ENCODE results near the gene VIPR2.
"Not testable (repeated sequence)": the region's sequence is repeated elsewhere in the genome, so short reads cannot be mapped to it uniquely, and the experiment has no call there.

VIPR2 gene

DNA sequence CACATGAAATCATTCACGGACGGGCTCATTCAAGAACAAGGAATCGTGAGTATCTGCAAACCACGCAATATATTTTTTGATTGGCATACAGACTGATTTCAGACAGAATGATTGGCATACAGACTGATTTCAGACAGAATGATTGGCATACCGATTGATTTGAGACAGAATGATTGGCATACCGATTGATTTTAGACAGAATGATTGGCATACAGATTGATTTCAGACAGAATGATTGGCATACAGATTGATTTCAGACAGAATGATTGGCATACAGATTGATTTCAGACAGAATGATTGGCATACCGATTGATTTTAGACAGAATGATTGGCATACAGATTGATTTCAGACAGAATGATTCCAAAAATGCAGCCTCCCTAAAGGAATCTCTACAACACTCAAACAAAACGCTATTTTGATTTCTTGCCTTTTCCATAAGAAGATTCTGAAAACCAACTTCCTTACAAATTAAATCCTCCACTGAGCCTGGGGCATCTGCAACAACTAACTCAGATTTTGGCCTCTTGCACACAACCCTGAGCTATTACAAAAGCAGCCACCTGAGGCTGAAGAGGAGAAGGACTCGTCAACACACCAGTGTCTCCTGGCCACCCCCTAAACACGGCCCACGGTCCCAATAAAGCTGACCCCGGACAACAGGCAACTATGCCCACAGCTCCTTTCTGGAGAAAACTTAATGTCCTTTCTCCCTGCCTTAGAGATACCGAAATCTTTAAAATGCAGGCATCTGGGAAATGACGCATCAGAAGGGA lies 11.8 kb downstream of the VIPR2 start:
- not testable (repeated sequence) for H3K9me3 ChIP-seq (ENCODE audit: control insufficient read depth, low read length); H3K4me3 ChIP-seq (ENCODE audit: low read length); H3K36me3 ChIP-seq (ENCODE audit: control insufficient read depth, insufficient read depth, low read length); H3K27me3 ChIP-seq (ENCODE audit: control insufficient read depth, insufficient read depth, low read length); H3K9ac ChIP-seq (ENCODE audit: low read length); H3K4me1 ChIP-seq (ENCODE audit: control insufficient read depth, insufficient read depth, low read length)

GRCh38 chr7:159130820-159131219 lies 13.8 kb downstream of the VIPR2 start:
- no peaks in the 10 kb centered on the region for H3K4me1 ChIP-seq (ENCODE audit: control insufficient read depth, insufficient read depth, low read length)

DNA sequence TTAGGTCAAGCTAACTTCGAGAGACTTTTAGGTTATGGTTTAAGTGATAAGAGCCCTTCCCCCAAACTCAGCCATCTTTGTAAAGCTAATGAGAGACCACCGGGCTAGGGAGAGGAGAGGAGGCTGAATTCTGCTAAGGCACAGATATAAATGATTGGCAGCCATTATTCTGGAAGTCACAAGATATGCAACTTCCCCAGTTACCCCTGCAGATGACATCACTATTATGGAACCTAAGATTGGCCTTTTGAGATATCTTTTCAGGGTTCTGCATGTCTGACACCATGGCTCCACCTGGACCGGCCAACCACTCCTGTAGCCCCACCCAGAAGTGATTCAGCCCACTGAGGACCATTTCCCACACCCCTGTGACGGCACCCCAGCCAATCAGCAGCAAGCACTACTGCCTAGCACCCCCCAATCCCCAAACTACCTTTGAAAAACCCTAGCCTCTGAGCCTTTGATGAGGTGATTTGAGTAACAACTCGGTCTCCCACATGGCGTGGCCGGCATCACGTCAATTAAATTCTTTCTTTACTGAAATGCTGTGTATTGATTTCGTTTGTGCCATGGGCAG lies 14.4 kb downstream of the VIPR2 start:
- H3K4me3 ChIP-seq (ENCODE audit: low read length): no peak overlapping the region
- H3K36me3 ChIP-seq (ENCODE audit: control insufficient read depth, insufficient read depth, low read length): no peaks in the 10 kb centered on the region
- no peak overlapping the region for H3K9ac ChIP-seq (ENCODE audit: low read length)
- no peaks in the 10 kb centered on the region for H3K27me3 ChIP-seq (ENCODE audit: control insufficient read depth, insufficient read depth, low read length)
- H3K9me3 ChIP-seq (ENCODE audit: control insufficient read depth, low read length): no peaks in the 10 kb centered on the region
- no peaks in the 10 kb centered on the region for H3K4me1 ChIP-seq (ENCODE audit: control insufficient read depth, insufficient read depth, low read length)

More at GRCh38 chr7:159130820-159131219, 13.8 kb downstream of the VIPR2 start:
- Histone ChIP-seq H3K9ac (ENCODE audit: low read length) (no peak overlapping the region), H3K4me3 (ENCODE audit: low read length) (no peak overlapping the region), H3K36me3 (ENCODE audit: control insufficient read depth, insufficient read depth, low read length) (no peaks in the 10 kb centered on the region), H3K9me3 (ENCODE audit: control insufficient read depth, low read length) (no peaks in the 10 kb centered on the region), H3K27me3 (ENCODE audit: control insufficient read depth, insufficient read depth, low read length) (no peaks in the 10 kb centered on the region)

- Histone ChIP-seq H3K4me3 (ENCODE audit: low read length) (no peak overlapping the region), H3K4me1 (ENCODE audit: control insufficient read depth, insufficient read depth, low read length) (no peaks in the 10 kb centered on the region), H3K27me3 (ENCODE audit: control insufficient read depth, insufficient read depth, low read length) (no peaks in the 10 kb centered on the region), H3K9me3 (ENCODE audit: control insufficient read depth, low read length) (no peaks in the 10 kb centered on the region), H3K9ac (ENCODE audit: low read length) (no peak overlapping the region), H3K36me3 (ENCODE audit: control insufficient read depth, insufficient read depth, low read length) (no peaks in the 10 kb centered on the region)
Observed at GRCh38 chr7:159128767-159129166, 15.9 kb downstream of the VIPR2 start.

DNA sequence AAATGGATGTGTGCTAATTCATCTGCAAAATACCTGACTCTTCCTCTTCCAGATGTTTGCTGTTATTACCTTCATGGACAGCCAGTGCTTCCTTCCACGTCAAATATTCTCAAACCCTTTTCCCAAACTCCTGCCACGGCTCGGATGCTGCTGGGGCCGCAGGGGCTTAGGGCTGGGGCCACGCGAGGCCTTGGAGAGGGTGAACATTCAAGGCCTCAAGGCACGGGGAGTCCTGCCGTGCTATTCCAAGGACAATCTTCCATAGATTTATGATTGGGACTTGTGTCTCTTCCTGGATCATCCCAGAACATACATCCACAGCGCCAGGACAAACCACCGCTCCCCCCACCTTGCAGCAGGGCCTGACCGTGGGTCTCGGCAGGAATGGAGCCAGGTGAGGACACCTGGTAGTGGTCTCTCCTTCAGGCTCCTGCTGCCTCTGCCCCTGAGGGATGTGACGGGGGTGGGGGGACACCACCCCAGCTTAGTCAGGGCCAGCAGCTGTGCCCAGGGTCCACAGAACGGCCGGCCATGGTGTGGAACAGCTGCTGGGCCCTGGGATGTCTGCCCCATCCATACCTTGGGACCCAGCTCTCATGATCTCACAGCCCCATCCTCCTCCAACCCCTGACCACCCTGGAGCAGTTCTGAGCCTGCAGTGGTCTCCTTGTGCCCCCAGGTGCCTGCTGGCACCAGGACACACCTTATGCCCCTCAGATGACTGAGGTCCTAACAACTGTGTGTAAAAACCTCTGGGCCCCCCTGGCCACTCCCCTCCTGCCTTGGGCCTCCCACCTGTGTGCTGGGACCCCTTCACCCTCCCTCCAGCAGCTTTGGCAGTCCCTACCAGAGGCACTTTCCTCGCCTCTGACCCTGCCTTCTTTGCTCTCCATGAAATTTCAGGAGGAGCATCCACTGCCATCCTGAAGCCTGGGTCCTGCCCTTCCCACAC lies 16.7 kb downstream of the VIPR2 start:
- Histone ChIP-seq H3K4me1 (ENCODE audit: control insufficient read depth, insufficient read depth, low read length) (no peaks in the 10 kb centered on the region), H3K9me3 (ENCODE audit: control insufficient read depth, low read length) (no peaks in the 10 kb centered on the region), H3K36me3 (ENCODE audit: control insufficient read depth, insufficient read depth, low read length) (no peaks in the 10 kb centered on the region), H3K27me3 (ENCODE audit: control insufficient read depth, insufficient read depth, low read length) (no peaks in the 10 kb centered on the region), H3K4me3 (ENCODE audit: low read length) (no peak overlapping the region), H3K9ac (ENCODE audit: low read length) (no peak overlapping the region)

GRCh38 chr7:159126311-159127260 lies 18.1 kb downstream of the VIPR2 start:
- H3K4me3 ChIP-seq (ENCODE audit: low read length): no peak overlapping the region
- H3K9ac ChIP-seq (ENCODE audit: low read length): no peak overlapping the region
- no peaks in the 10 kb centered on the region for H3K4me1 ChIP-seq (ENCODE audit: control insufficient read depth, insufficient read depth, low read length)
- H3K27me3 ChIP-seq (ENCODE audit: control insufficient read depth, insufficient read depth, low read length): no peaks in the 10 kb centered on the region
- H3K9me3 ChIP-seq (ENCODE audit: control insufficient read depth, low read length): no peaks in the 10 kb centered on the region
- no peaks in the 10 kb centered on the region for H3K36me3 ChIP-seq (ENCODE audit: control insufficient read depth, insufficient read depth, low read length)

GRCh38 chr7:159125955-159126270 lies 18.8 kb downstream of the VIPR2 start:
- Histone ChIP-seq H3K4me1 (ENCODE audit: control insufficient read depth, insufficient read depth, low read length) (no peaks in the 10 kb centered on the region), H3K4me3 (ENCODE audit: low read length) (no peak overlapping the region), H3K27me3 (ENCODE audit: control insufficient read depth, insufficient read depth, low read length) (no peaks in the 10 kb centered on the region), H3K36me3 (ENCODE audit: control insufficient read depth, insufficient read depth, low read length) (no peaks in the 10 kb centered on the region), H3K9ac (ENCODE audit: low read length) (no peak overlapping the region), H3K9me3 (ENCODE audit: control insufficient read depth, low read length) (no peaks in the 10 kb centered on the region)

- no peaks in the 10 kb centered on the region for H3K9me3 ChIP-seq (ENCODE audit: control insufficient read depth, low read length)
- H3K27me3 ChIP-seq (ENCODE audit: control insufficient read depth, insufficient read depth, low read length): no peaks in the 10 kb centered on the region
- H3K4me1 ChIP-seq (ENCODE audit: control insufficient read depth, insufficient read depth, low read length): no peaks in the 10 kb centered on the region
- H3K9ac ChIP-seq (ENCODE audit: low read length): no peak overlapping the region
- H3K36me3 ChIP-seq (ENCODE audit: control insufficient read depth, insufficient read depth, low read length): no peaks in the 10 kb centered on the region
- H3K4me3 ChIP-seq (ENCODE audit: low read length): no peak overlapping the region
Observed at GRCh38 chr7:159125104-159125954, 19.3 kb downstream of the VIPR2 start.

DNA sequence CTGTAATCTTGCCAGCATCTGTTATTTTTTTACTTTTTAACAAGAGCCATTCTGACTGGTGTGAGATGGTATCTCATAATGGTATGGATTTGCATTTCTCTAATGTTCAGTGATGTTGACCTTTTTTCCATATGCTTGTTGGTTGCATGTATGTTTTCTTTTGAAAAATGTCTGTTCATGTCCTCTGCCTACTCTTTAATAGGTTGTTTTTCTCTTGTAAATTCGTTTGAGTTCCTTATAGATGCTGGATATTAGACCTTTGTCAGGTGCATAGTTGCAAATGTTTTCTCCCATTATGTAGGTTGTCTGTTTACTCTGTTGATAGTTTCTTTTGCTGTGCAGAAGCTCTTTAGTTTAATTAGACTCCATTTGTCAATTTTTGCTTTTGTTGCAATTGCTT lies 20.9 kb downstream of the VIPR2 start:
- H3K4me1 ChIP-seq (ENCODE audit: control insufficient read depth, insufficient read depth, low read length); H3K4me3 ChIP-seq (ENCODE audit: low read length); H3K9me3 ChIP-seq (ENCODE audit: control insufficient read depth, low read length); H3K36me3 ChIP-seq (ENCODE audit: control insufficient read depth, insufficient read depth, low read length); H3K9ac ChIP-seq (ENCODE audit: low read length); H3K27me3 ChIP-seq (ENCODE audit: control insufficient read depth, insufficient read depth, low read length): not testable (repeated sequence)

GRCh38 chr7:159123294-159123693 lies 21.4 kb downstream of the VIPR2 start:
- not testable (repeated sequence) for H3K9me3 ChIP-seq (ENCODE audit: control insufficient read depth, low read length); H3K4me1 ChIP-seq (ENCODE audit: control insufficient read depth, insufficient read depth, low read length); H3K4me3 ChIP-seq (ENCODE audit: low read length); H3K27me3 ChIP-seq (ENCODE audit: control insufficient read depth, insufficient read depth, low read length); H3K36me3 ChIP-seq (ENCODE audit: control insufficient read depth, insufficient read depth, low read length); H3K9ac ChIP-seq (ENCODE audit: low read length)

DNA sequence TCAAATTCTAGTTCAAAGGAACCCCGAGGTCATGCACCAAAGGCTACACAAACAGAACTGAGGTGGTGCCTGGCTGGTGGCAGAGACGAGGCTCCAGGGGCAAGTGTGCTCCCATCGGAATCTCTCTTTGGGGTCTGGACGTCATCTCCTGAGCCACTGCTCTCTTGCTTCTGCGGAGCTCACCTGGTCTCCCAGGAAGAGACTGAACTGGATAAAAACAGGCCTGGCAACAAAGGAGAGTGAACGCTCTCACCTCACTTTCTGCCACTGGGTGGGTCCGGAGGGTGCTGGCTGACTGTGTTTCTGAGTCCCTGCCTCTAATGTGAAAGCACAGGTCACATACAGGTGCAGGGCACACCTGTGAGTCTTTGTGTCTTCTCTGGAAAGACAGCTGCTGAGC lies 22.4 kb downstream of the VIPR2 start:
- no peaks in the 10 kb centered on the region for H3K9me3 ChIP-seq (ENCODE audit: control insufficient read depth, low read length)
- H3K4me3 ChIP-seq (ENCODE audit: low read length): no peak overlapping the region
- no peaks in the 10 kb centered on the region for H3K36me3 ChIP-seq (ENCODE audit: control insufficient read depth, insufficient read depth, low read length)
- H3K9ac ChIP-seq (ENCODE audit: low read length): no peak overlapping the region
- H3K27me3 ChIP-seq (ENCODE audit: control insufficient read depth, insufficient read depth, low read length): peaks cover 1% of the 10 kb centered on the region
- no peaks in the 10 kb centered on the region for H3K4me1 ChIP-seq (ENCODE audit: control insufficient read depth, insufficient read depth, low read length)

All from mucosa of stomach (tissue), 1 donor.